ENCODE data around the gene DOCK1.

GRCh38 chr10:127073666-127074065 lies 168.4 kb downstream of the DOCK1 start:
- TF ChIP-seq CTCF (IDR thresholded peaks at IDR 0.05; ENCODE audit: borderline replicate concordance, extremely low read depth, low read length, poor library complexity, severe bottlenecking) (no peak), EZH2 (IDR thresholded peaks at IDR 0.05; ENCODE audit: borderline replicate concordance, low read depth, low read length, severe bottlenecking) (no peak)

All from DND-41 (cell line).